HepG2 (cell line): ENCODE measurements around the gene LGALS4. TPM values are rescaled to one million over a fixed set of nuclear protein-coding genes. Genes with fewer than 3 reads are reported as not detected.
A peak's percentile ranks its signal among the peaks of the same experiment; 100 is the strongest.

Experiments
- ARNTL ChIP-seq: sonication (generic); formaldehyde crosslinking; IDR thresholded peaks from 2 replicates; pipeline ENCODE4 v1.4.0; 2020; ENCODE audit warnings: mild to moderate bottlenecking, missing genetic modification reagents
- CEBPB ChIP-seq: IDR thresholded peaks from 2 replicates; pipeline ENCODE4 v1.6.1; 2011; ENCODE audit warnings: low read depth, low read length, improper control_type of control experiment, borderline replicate concordance
- CTCF ChIP-seq: sonication (generic); formaldehyde crosslinking; IDR thresholded peaks from 2 replicates; pipeline ENCODE4 v1.5.0; 2020; ENCODE audit warnings: mild to moderate bottlenecking, missing genetic modification reagents, moderate library complexity
- KLF16 ChIP-seq, 2 experiments: sonication (generic) in 1 of 2; formaldehyde crosslinking in 1 of 2; IDR thresholded peaks; 2 replicates each; pipeline versions ENCODE4 v1.6.1 to v1.8.0; 2016 to 2023; ENCODE audit warnings: missing genetic modification reagents in 2 of 2, missing compliant biosample characterization in 1 of 2
- LCORL ChIP-seq, 2 experiments: fragments of 450-650 bp in 1 of 2; sonication (generic) in 1 of 2; formaldehyde crosslinking in 1 of 2; IDR thresholded peaks; 2 replicates each; pipeline versions ENCODE4 v1.5.0 to v1.6.1; 2017 to 2020; ENCODE audit warnings: antibody characterized with exemption in 1 of 2, missing genetic modification reagents in 1 of 2
- MAX ChIP-seq: IDR thresholded peaks from 2 replicates; pipeline ENCODE4 v1.6.1; 2012; ENCODE audit warnings: inconsistent platforms
- MED13 ChIP-seq: sonication (generic); formaldehyde crosslinking; IDR thresholded peaks from 2 replicates; pipeline ENCODE4 v1.5.0; 2020; ENCODE audit warnings: missing genetic modification reagents
- MYC ChIP-seq: sonication (generic); formaldehyde crosslinking; IDR thresholded peaks from 2 replicates; pipeline ENCODE4 v1.9.0; 2021; ENCODE audit warnings: missing genetic modification reagents, borderline replicate concordance
- MZF1 ChIP-seq: sonication (generic); formaldehyde crosslinking; IDR thresholded peaks from 2 replicates; pipeline ENCODE4 v1.8.1; 2023; ENCODE audit warnings: mild to moderate bottlenecking, missing genetic modification reagents, borderline replicate concordance
- NBN ChIP-seq: fragments of 450-650 bp; conservative IDR thresholded peaks from 2 replicates; pipeline ENCODE4 v1.6.1; 2017
- NR0B2 ChIP-seq: sonication (generic); formaldehyde crosslinking; IDR thresholded peaks from 2 replicates; pipeline ENCODE4 v1.4.0; 2020; ENCODE audit warnings: mild to moderate bottlenecking, missing genetic modification reagents
- POLR2G ChIP-seq: fragments of 200-400 bp; formaldehyde crosslinking; IDR thresholded peaks from 2 replicates; pipeline ENCODE4 v1.6.1; 2018; ENCODE audit warnings: mild to moderate bottlenecking, low read depth, low read length, moderate library complexity
- SNAPC2 ChIP-seq: sonication (generic); formaldehyde crosslinking; IDR thresholded peaks from 2 replicates; pipeline ENCODE4 v1.8.1; 2022; ENCODE audit warnings: mild to moderate bottlenecking, missing genetic modification reagents
- SOX13 ChIP-seq, 3 experiments: fragments of 450-650 bp in 1 of 3; sonication (generic) in 1 of 3; formaldehyde crosslinking in 1 of 3; IDR thresholded peaks in 2 of 3; conservative IDR thresholded peaks in 1 of 3; 2 replicates each; pipeline versions ENCODE4 v1.5.0 to v1.6.1; 2016 to 2020; ENCODE audit warnings: antibody characterized with exemption in 1 of 3, mild to moderate bottlenecking in 1 of 3, missing compliant biosample characterization in 1 of 3, missing genetic modification reagents in 1 of 3, moderate library complexity in 1 of 3
- YY1 ChIP-seq: IDR thresholded peaks from 2 replicates; pipeline ENCODE4 v1.6.1; 2011; ENCODE audit warnings: low read length, low read depth, moderate library complexity, mild to moderate bottlenecking; ENCODE audit not compliant: insufficient read depth, insufficient replicate concordance
- ZNF709 ChIP-seq: sonication (generic); formaldehyde crosslinking; IDR thresholded peaks from 2 replicates; pipeline ENCODE4 v1.5.0; 2020; ENCODE audit warnings: mild to moderate bottlenecking, missing genetic modification reagents
- ZNF782 ChIP-seq: sonication (generic); formaldehyde crosslinking; IDR thresholded peaks from 2 replicates; pipeline ENCODE4 v1.4.0; 2020; ENCODE audit warnings: missing genetic modification reagents, mild to moderate bottlenecking, borderline replicate concordance
- polyA plus RNA-seq, 8 experiments: library from polyadenylated mRNA; depleted of rRNA in 3 of 8; stranded (reverse) in 7 of 8; unstranded in 1 of 8; fragments of >200 nt; fragmentation: Illumina TruSeq in 4 of 8; extraction: Trizol in 4 of 8; gene quantifications; 2 replicates each; pipeline versions ENCODE4 v1.2.1 to v1.2.3, GENCODE V29; 2011 to 2016; ENCODE audit warnings: low read depth in 4 of 8, missing spikeins in 1 of 8, mixed read lengths in 1 of 8; ENCODE audit not compliant: insufficient read depth in 1 of 8
- total RNA-seq, 5 experiments: library from RNA; depleted of rRNA; stranded (reverse); fragments of >200 nt; fragmentation: Illumina TruSeq; extraction: Trizol; gene quantifications; 2 replicates each; pipeline ENCODE4 v1.2.3, GENCODE V29; 2016; ENCODE audit warnings: low read depth in 1 of 5
- TF ChIP-seq, protein P1 (sequence below): IDR thresholded peaks from 2 replicates; pipeline ENCODE4 v1.6.1; 2016; ENCODE audit warnings: low read depth, borderline replicate concordance
- TF ChIP-seq, protein P2 (sequence below): IDR thresholded peaks from 2 replicates; pipeline ENCODE4 v1.6.1; 2016
- TF ChIP-seq, protein P3 (sequence below): sonication (generic); formaldehyde crosslinking; IDR thresholded peaks from 2 replicates; pipeline ENCODE4 v1.5.1; 2020; ENCODE audit warnings: mild to moderate bottlenecking, missing genetic modification reagents, moderate library complexity

The LGALS4 gene
- total and polyA plus RNA-seq, 2 of the 13 experiments (the other 11 are each of a cell fraction or from before 2014, with no cell fraction given): 0.24 to 0.71 TPM

DNA sequence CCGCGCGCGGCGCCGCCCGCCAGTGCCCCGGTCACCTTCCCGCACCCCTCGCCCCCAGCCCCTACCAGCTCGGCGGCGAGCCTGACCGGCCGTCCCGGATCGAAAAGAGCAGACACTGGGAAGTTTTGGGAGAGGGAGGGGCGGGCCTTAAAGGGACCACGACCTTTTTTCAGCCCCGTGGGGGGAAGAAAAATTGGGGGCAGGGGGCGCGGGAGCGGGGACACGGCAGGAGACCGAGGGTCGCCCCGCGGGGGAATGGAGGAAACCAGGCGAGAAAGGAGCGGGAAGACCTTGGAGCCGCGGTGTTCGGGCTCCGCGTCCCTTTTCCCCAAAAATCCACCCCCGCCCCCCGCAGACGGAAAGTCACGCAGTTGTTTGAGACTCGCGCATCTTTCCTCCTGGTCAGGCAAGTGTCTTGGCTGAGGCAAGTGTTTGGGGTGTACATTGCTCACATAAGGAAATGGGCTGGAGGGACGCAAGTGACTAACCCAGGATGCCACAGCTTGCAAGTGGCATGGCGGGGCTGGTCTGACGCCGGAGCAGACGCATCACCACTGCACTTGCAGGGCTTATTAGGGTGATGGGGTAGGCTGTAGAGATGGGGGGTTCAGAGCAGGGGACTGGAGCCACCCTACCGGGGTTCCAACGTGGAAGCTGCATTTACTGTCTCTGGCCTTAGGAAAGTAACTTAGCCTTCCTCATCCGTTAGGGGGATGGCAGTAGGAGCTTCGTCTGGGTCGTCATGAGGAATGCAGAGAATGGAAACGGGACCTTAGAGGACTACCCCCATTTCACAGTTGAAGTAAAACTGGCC, 39.7 kb upstream of the LGALS4 start (continued):
- no peak for TF ChIP-seq ZNF709 (CRISPR knock-in tag)
- TF ChIP-seq YY1: peak; percentile 46
- peak; percentile 54 for TF ChIP-seq POLR2G
- 0 out of 2 replicates have a peak, but pooled peaks have one; percentile 13 for TF ChIP-seq SNAPC2 (CRISPR knock-in tag)
- TF ChIP-seq ZNF782: no peak
- TF ChIP-seq NR0B2 (CRISPR knock-in tag): no peak
- peak in 1 of 2 experiments; percentile 41; a peak in 1 of 4 replicates for TF ChIP-seq KLF16 (CRISPR knock-in tag; IDR thresholded peaks at IDR 0.05)
- TF ChIP-seq MZF1 (CRISPR knock-in tag): no peak
- TF ChIP-seq MYC (CRISPR knock-in tag): 0 out of 2 replicates have a peak, but pooled peaks have one; percentile 32
- 0 out of 2 replicates have a peak, but pooled peaks have one; percentile 56 for TF ChIP-seq MED13 (CRISPR knock-in tag)
- no peak for TF ChIP-seq LCORL (IDR thresholded peaks at IDR 0.05)
- TF ChIP-seq LCORL (CRISPR knock-in tag; IDR thresholded peaks at IDR 0.05): peak; percentile 58; the same call in 1 of the 2 replicates
- TF ChIP-seq CTCF (CRISPR knock-in tag): 0 out of 2 replicates have a peak, but pooled peaks have one; percentile 7
- no peak for TF ChIP-seq SOX13 (IDR thresholded peaks at IDR 0.05)
- no peak for TF ChIP-seq SOX13 (CRISPR knock-in tag; conservative IDR thresholded peaks at IDR 0.05 in 1 of 2, IDR thresholded peaks at IDR 0.05 in 1 of 2)
- TF ChIP-seq MAX: no peak
- TF ChIP-seq, protein P1, sequence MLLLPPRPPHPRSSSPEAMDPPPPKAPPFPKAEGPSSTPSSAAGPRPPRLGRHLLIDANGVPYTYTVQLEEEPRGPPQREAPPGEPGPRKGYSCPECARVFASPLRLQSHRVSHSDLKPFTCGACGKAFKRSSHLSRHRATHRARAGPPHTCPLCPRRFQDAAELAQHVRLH (CRISPR knock-in tag): no peak
- TF ChIP-seq ARNTL (CRISPR knock-in tag): 0 out of 2 replicates have a peak, but pooled peaks have one; percentile 48
- TF ChIP-seq CEBPB: no peak
- no peak for TF ChIP-seq NBN
- TF ChIP-seq, protein P2, sequence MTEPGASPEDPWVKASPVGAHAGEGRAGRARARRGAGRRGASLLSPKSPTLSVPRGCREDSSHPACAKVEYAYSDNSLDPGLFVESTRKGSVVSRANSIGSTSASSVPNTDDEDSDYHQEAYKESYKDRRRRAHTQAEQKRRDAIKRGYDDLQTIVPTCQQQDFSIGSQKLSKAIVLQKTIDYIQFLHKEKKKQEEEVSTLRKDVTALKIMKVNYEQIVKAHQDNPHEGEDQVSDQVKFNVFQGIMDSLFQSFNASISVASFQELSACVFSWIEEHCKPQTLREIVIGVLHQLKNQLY (CRISPR knock-in tag): no peak
- TF ChIP-seq, protein P3, sequence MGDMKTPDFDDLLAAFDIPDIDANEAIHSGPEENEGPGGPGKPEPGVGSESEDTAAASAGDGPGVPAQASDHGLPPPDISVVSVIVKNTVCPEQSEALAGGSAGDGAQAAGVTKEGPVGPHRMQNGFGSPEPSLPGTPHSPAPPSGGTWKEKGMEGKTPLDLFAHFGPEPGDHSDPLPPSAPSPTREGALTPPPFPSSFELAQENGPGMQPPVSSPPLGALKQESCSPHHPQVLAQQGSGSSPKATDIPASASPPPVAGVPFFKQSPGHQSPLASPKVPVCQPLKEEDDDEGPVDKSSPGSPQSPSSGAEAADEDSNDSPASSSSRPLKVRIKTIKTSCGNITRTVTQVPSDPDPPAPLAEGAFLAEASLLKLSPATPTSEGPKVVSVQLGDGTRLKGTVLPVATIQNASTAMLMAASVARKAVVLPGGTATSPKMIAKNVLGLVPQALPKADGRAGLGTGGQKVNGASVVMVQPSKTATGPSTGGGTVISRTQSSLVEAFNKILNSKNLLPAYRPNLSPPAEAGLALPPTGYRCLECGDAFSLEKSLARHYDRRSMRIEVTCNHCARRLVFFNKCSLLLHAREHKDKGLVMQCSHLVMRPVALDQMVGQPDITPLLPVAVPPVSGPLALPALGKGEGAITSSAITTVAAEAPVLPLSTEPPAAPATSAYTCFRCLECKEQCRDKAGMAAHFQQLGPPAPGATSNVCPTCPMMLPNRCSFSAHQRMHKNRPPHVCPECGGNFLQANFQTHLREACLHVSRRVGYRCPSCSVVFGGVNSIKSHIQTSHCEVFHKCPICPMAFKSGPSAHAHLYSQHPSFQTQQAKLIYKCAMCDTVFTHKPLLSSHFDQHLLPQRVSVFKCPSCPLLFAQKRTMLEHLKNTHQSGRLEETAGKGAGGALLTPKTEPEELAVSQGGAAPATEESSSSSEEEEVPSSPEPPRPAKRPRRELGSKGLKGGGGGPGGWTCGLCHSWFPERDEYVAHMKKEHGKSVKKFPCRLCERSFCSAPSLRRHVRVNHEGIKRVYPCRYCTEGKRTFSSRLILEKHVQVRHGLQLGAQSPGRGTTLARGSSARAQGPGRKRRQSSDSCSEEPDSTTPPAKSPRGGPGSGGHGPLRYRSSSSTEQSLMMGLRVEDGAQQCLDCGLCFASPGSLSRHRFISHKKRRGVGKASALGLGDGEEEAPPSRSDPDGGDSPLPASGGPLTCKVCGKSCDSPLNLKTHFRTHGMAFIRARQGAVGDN (CRISPR knock-in tag): peak; percentile 31; the same call in 1 of the 2 replicates
